HG03064 (cell line): Measurements from ENCODE around the gene HS6ST1.
"Not testable (repeated sequence)": the region's sequence is repeated elsewhere in the genome, so short reads cannot be mapped to it uniquely, and the experiment has no call there.

ENCODE experiments used
- ATAC-seq: cut with Tn5 transposase; IDR thresholded peaks from one replicate; pipeline ENCODE4 v1.9.1; 2021; ENCODE audit warnings: low read depth; ENCODE audit not compliant: unreplicated experiment

Gene HS6ST1

DNA sequence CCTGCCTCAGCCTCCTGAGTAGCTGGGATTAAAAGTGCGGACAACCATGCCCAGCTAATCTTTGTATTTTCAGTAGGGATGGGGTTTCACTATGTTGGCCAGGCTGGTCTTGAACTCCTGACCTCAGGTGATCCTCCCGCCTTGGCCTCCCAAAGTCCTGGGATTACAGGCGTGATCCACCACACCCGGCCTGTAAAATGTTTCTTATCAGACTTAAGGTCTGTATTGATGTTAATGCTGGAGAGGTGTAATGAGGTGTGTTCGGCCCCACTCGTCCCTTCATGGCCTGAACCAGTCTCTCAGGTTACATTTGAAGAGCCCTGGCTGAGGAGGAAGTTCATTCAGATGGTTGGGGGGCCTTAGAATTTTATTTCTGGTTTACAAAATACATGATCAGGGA is 66.6 kb downstream of the HS6ST1 start:
- ATAC-seq: not testable (repeated sequence)

DNA sequence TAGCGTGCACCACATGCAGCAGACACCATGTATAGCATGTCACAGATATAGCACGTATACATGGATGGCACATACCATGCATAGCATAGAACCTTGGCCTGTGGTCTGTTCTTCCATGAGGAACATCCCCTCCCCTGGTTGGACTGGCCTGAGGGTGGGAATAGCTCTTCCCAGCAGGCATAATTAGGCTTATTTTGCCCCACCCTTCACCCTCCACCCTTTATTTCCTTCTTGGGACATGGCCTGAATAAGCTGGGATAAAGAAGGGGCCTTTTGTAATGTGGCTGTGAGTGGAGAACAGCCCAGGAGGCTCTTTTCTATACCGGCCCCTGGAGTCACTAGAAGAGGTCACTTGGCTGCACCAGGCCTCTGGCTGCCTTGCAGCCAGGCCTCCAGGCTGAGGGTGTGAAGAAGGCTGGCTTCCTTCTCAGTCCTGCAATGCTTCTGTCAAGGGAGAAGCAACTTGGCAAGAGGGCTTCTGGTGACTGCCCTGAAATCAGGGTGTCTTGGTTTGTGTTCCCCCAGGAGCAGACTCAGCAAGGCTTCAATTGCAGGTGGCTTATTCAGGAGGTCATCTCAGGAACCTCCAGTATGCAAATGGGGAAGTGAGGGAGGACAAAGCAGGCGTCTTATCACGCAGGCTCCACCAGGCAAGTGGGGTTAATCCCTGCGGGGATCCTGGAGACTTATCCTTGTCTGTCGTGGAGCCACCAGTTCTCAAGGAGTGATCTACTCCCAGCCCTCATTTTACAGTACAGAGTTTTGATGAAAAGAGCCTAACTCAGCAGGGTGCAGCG is 68.2 kb downstream of the HS6ST1 start:
- no peak for ATAC-seq

DNA sequence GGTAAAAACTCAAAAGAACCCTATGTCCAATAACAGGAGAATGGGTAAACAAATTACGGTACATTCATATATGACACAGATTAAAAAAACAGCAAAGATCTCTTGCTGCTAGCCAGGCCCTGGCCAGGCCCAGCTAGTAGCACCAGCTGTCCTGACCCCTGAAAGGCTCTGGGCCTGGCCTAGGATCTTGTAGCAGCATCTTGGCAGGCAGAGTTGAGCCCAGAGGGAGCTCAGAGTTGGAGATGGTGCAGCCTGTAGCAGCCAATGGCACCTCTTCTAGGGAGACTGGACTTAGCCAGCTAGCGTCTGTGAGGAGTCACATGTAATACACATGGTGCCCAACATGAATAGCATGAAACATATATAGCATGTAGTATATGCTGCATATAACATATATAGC is 69.1 kb downstream of the HS6ST1 start:
- no peak for ATAC-seq

DNA sequence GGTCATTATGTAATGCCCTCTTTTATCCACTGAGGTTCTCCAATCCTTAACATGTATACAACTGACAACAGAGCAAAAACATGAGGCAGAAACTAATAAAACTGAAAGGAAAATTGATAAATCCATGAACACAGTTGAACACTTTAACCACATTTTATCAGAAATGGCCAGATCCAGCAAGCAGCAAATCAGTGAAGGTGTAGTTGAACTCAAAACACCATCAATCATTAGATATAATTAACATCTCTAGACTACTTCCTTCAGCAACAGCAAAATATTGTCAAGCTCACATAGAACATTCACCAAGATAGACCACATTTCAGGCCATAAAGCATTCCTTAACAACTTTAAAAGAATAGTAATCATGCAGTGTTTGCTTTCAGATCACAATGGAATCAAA is 72.9 kb downstream of the HS6ST1 start:
- no peak for ATAC-seq

DNA sequence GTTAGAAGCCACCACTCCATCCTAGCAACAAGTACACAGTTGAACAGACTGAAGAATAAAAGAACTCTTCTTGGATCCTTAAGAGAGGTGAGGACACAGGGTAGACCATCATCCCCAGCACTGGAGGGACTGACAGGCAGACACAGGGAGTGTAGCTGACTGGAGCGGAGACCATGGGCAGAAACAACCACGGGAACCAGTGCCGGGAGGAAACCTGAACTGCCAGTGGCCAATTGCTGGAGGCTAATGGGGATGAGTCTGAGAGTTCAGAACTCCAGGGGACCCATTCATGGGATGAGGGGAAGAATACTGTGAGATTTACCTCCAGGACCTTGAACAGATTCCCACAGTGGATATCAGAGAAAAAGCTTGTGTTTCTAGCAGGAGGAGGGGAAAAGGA is 76.8 kb downstream of the HS6ST1 start:
- ATAC-seq: no peak

DNA sequence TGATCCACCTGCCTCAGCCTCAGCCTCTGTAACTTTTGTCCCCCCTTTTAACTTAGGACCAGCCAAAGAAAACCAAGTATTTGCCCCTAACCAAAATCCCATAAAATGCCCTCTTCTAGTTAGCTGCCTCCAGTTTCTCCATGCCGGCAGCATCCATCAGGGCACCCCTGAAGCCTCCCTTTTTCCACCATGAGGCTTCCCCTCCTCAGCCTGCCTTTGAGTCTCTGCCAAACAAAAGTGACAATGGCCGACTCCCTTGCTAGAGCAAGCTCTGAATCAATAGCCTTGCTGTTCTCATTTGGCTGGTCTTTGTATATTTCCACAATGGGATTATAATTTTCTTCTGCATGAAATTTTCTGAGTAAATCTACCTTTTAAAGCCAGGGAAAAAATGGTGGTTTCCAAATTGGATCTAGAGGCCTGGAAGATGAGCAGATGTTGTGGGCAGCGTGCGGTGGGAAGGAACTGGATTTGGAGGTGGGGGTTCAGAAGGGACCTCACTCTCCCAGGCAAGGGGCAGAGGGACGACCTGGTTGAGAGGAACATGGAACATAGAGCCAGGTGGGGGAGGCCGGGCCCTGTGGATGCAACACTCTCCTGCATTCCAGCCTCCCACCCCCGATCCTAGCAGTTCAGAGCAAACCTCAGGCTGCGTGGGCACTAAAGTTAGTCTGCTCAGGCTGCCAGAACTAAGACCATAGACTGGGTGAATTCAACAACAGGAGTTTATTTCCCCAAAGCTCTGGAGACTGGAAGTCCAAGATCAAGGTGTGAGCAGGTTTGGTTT is 80.6 kb downstream of the HS6ST1 start:
- no peak for ATAC-seq

DNA sequence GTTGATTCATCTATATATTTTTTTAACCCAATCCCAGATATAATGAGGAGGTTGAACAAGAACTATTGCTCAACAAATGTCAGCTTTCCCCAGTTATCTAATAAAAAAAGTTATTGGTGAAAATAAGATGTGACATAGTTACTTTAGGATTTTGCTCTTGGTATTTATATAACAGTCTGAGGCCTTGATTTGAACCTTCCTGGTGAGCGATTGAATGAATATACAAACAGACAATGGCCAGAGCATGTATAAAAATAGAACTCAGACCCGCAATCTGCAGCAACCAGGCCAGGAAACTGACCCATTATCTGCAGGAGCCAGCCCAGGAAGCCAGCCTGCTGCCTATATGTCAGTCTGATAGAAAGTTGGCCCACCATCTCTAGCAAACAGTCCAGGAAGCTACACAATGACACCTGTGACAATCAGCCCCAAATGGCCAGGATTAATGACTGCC is 81.6 kb downstream of the HS6ST1 start:
- no peak for ATAC-seq

DNA sequence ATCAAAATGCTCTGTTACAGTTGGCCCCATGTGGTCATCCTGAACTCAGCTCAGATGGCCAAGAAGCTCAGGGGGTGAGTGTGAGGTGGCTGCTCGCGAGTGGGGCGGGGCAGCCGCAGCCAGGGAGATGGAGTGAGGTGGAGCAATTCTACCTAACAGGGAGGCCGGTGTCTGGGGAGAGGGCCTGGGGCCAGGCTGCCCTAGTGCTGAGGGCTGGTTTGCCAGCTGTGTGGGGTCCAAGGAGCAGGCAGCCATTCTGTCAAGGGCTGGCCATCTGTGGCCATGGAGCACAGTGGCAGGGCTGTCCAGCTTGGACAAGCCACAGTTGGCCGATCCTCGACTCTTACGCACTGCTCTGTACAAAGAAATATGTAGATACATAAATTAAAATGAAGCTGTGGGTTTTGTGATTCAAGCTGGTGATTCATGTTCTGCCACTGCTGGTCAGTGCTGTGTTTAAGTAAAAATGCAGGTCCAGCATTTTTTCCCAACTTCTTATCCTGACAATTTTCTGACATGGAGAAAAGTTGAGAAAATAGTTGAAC is 82.1 kb downstream of the HS6ST1 start:
- ATAC-seq: no peak

DNA sequence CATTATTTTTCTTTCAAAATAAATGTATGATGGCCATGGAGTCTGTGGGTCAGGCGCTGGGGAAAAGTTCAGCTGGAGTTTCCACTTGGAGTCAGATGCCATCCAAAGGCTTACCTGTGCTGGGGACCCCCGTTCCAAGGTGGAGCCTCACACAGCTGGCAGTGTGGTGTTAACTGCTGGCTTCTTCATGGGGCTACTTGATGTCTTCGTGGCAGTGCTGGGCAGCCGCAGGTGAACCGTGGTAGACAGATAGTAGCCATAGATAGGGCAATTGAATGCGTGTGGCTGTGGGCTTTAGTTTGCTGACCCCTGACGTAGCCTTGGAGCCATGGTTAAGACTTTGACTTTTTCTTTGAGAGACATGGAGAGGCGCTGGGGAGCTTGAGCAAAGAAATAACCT is 83.1 kb downstream of the HS6ST1 start:
- ATAC-seq: no peak

DNA sequence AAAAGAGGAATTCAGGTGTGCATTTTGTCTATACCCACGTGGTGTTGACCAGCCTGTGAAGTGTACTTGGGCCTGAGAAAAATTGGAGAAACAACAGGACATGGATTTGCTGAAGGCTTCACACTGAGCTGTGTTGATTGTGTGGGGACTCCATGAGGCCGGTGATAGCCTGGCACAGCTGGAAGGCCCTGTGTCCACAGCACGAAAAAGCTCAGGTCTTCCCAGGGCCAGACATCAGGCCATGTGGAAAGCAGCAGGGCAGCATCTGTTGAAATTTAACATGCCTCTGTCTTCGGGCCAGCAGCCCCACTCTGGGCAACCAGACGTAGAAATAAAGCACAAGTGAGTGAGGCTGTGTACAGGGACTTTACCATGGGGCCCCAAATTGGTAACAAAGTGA is 84.1 kb downstream of the HS6ST1 start:
- no peak for ATAC-seq

DNA sequence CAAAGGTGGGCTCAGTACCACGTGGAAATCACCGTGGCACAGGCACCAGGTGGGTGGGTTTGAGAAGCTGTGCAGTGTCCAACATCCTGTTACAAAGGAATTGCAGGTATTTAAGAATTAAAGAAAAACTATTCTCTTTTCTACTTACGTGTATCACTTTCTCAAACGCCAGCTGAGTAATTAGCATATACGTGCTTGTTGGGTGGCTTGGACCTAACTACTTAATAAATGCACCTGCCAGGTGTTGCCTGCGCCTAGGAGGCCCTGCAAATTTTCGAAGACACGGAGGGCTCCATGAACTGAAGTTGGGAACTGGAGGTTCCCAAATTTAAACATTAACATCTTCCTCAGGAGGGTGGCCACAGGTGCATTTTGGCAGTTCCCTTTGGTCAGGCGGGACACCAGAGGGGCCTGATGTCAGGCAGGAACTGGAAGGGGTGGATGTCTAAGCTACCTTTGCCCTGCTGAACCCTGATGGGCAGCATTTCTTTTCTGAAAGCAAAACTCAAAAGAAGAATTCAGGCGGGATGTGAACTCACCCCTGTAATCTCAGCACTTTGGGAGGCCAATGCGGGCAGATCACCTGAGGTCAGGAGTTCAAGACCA is 84.8 kb downstream of the HS6ST1 start:
- no peak for ATAC-seq

DNA sequence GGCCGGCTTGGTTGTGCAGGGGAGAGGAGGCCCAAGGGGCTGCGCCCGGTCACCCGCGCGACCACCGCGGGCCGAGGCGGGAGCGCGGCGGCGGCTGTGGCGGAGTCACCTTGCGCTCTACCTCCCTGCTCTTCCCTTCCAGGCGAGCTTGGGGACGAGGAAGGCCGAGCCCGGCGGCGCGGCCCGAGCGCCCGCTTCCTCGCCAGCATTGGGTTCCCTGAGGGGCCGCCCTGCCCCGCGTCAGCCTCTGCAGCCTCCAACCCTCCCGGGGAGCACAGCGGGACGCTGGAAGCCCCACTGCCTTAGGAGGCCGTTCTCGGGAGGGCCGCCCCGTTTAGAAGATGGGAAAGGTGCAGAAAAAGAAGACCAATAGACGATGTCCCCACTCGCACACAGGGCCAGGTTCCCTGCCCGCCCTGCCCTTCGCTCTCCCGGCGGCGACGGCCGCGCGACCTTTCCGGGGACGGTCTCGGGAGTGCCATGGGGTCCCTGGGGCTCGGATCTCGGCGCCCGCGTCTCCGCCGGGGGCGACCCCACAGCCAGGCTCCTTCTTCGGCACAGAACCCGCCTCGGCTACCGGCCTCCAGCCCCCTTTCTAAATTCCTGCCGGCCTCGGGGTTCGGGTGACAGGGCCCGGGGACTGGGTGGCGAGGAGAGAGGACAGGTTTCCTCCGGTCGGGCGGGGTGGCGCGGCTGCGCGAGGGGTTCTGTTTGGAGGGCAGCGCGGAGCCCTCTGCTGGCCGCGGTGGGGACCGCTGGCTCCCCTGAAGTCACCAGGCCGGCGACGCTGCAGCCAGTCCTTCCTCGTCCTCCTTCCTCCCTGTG is 85.5 kb downstream of the HS6ST1 start:
- ATAC-seq: peak; percentile 99

DNA sequence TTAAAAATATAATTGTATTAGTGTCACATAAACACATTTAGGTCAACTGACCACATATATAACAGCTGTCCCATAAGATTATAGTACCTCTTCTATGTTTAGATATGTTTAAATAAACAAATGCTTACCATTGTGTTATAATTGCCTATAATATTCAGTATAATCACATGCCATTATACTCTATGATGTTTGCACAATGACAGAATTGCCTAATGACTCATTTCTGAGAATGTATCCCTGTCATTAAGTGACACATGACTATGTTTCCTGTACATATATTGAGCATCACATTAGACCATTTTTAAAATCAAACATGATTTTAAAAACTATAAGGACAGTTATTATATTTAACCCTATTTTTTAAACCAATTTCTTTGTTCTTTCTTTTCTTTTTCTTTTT is 89.8 kb downstream of the HS6ST1 start:
- no peak for ATAC-seq

DNA sequence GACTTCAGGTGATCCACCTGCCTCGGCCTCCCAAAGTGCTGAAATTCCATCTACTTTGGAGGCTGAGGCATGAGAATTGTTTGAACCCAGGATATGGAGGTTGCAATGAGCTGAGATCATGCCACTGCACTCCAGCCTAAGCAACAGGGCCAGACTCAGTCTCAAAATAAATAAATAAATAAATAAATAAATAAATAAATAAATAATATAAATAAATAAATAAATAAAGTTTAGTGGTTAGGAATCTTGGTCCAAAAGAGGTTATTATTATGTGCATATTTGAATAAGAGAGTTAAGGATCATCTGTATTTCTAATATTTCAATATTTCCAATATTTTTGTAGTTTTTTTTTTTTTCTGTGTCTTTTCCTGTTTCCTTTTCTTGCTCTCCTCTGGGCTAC is 90.8 kb downstream of the HS6ST1 start:
- no peak for ATAC-seq

DNA sequence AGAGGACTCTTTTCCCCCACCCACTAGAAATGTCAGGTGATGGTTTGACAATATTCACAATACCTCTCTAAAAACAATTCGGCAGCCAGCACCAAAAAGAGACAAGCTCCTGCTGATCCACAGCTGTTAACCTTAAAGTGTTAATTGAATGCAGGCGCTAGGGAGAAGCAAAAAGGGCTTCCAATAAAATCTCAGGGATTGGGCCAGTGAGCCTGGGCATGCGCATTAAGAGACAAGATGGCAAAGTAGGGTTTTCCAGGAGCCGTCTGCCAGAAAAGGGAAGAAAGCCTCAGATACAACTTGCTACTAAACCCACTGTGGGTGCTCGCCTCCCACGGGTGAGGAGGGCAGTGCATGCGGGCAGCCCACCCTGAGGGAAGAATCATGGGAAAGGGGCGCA is 98.8 kb downstream of the HS6ST1 start:
- no peak for ATAC-seq

DNA sequence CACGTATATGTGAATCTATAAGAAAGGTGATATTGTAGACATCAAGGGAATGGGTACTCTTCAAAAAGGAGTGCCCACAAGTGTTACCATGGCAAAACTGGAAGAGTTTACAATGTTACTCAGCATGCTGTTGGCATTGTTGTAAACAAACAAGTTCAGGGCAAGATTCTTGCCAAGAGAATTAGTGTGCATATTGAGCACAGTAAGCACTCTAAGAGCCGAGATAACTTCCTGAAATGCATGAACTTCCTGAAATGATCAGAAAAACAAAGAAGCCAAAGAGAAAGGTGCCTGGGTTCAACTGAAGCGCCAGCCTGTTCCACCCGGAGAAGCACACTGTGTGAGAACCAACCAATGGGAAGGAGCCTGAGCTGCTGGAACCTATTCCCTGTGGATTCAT is 101.0 kb downstream of the HS6ST1 start:
- no peak for ATAC-seq

DNA sequence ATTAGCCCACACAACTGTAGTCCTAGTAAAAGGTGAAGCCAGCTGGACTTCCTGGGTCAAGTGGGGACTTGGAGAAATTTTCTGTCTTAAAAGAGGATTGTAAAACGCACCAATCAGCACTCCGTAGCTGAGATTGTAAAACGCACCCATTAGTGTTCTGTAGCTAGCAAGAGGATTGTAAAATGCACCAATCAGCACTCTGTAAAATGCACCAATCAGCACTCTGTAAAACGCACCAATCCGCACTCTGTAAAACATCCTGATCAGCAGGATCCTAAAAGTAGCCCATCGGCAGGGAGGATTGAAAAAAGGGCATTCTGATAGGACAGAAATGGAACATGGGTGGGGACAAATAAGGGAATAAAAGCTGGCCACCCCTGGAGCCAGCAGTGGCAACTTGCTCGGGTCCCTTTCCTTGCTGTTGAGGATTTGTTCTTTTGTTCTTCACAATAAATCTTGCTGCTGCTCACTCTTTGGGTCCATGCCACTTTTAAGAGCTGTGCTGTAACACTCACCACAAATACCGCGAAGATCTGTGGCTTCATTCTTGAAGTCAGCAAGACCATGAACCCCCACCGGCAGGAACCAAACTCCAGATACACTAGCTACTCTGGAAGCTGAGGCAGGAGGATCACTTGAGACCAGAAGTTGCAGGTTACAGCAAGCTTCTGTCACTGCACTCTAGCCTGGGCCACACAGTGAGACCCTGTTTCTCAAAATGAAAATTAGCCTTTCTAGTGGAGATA is 102.6 kb downstream of the HS6ST1 start:
- ATAC-seq: no peak
